GM12873 (cell line): Measurements from ENCODE around the gene CCDC81.

Experiments
- TF ChIP-seq, protein P1 (sequence below): IDR thresholded peaks from 2 replicates; pipeline ENCODE4 v1.5.1; 2012; ENCODE audit warnings: low read depth, mild to moderate bottlenecking, moderate library complexity, low read length, control low read depth; ENCODE audit not compliant: insufficient read depth; ENCODE audit errors: missing control alignments

The CCDC81 gene

GRCh38 chr11:86360775-86361395 is 13.8 kb upstream of the CCDC81 start:
- TF ChIP-seq, protein P1, sequence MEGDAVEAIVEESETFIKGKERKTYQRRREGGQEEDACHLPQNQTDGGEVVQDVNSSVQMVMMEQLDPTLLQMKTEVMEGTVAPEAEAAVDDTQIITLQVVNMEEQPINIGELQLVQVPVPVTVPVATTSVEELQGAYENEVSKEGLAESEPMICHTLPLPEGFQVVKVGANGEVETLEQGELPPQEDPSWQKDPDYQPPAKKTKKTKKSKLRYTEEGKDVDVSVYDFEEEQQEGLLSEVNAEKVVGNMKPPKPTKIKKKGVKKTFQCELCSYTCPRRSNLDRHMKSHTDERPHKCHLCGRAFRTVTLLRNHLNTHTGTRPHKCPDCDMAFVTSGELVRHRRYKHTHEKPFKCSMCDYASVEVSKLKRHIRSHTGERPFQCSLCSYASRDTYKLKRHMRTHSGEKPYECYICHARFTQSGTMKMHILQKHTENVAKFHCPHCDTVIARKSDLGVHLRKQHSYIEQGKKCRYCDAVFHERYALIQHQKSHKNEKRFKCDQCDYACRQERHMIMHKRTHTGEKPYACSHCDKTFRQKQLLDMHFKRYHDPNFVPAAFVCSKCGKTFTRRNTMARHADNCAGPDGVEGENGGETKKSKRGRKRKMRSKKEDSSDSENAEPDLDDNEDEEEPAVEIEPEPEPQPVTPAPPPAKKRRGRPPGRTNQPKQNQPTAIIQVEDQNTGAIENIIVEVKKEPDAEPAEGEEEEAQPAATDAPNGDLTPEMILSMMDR, result no peak

- TF ChIP-seq, protein P1, result no peak
Measured at GRCh38 chr11:86363424-86363823, 11.3 kb upstream of the CCDC81 start.

- TF ChIP-seq, protein P1, result no peak
Measured at GRCh38 chr11:86365546-86365945, 9.1 kb upstream of the CCDC81 start.

DNA sequence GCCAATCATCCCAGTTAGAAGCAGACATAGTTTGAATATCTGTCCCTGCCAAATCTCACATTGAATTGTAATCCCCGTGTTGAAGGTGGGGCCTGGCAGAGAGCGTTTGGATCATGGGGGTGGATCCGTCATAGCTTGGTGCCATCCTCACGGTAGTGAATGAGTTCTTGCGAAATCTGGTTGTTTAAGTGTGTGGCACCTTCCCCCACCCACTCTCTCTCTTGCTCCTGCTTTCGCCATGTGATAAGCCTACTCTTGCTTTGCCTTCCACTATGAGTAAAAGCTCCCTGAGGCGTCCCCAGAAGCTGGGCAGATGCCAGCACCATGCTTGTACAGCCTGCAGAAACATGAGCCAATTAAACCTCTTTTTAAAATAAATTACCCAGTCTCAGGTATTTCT is 5.0 kb upstream of the CCDC81 start:
- TF ChIP-seq, protein P1, result no peak

DNA sequence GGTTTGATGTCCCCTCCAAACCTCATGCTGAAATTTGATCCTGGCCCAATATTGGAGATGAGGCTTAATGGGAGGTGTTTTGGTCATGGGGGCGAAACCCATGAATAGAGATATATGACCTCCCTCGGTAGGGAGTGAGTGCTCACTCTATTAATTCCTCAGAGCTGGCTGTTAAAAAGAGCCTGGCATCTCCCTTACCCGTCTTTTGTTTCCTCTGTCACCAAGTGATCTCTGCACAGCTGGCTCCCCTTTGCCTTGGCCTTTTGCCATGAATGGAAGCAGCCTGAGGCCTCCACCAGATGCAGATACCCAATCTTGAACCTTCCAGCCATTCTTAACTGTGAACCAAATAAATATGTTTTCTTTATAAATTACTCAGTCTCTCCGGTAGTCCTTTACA is 4.5 kb upstream of the CCDC81 start:
- TF ChIP-seq, protein P1, result no peak

GRCh38 chr11:86370922-86371594 is 3.6 kb upstream of the CCDC81 start:
- TF ChIP-seq, protein P1, result no peak

GRCh38 chr11:86372041-86372440 is 2.6 kb upstream of the CCDC81 start:
- TF ChIP-seq, protein P1, result no peak
